Activated T-cell treated with anti-CD3 and anti-CD28 coated beads, Interleukin-2, amount 50 U/mL, for 4 hours (primary cell): ENCODE measurements around the gene CACNG8. TPM values are rescaled to one million over a fixed set of nuclear protein-coding genes. Genes with fewer than 3 reads are reported as not detected.

ENCODE experiments used
- ATAC-seq, 2 donors: fragments of 200-7000 bp; cut with Tn5 transposase; one replicate each; pipeline ENCODE4 v1.10.0; 2021
- DNase-seq: peaks from one replicate; pipeline ENCODE4 v3.0.0-alpha.2; 2020
- H3K27me3 Mint-ChIP-seq: one replicate; pipeline ENCODE4 v1.8.0; 2021; ENCODE audit warnings: low read depth, mixed read lengths
- H3K36me3 Mint-ChIP-seq: one replicate; pipeline ENCODE4 v1.8.0; 2022; ENCODE audit warnings: mixed read lengths; ENCODE audit not compliant: insufficient read depth
- H3K4me1 Mint-ChIP-seq: one replicate; pipeline ENCODE4 v1.8.0; 2021; ENCODE audit warnings: low read depth, mixed read lengths
- H3K4me3 Mint-ChIP-seq: one replicate; pipeline ENCODE4 v1.8.0; 2021; ENCODE audit warnings: mild to moderate bottlenecking, moderate library complexity, mixed read lengths
- H3K9me3 Mint-ChIP-seq: one replicate; pipeline ENCODE4 v1.8.0; 2021; ENCODE audit warnings: mixed read lengths
- total RNA-seq, 3 donors: library from RNA; stranded (reverse); gene quantifications; one replicate each; pipeline ENCODE4 v1.2.1, GENCODE V29; 2021

CACNG8 gene
- total RNA-seq, 3 donors from 2014 or later, result not detected

GRCh38 chr19:53978975-53979801 is 16.5 kb downstream of the CACNG8 start:
- peaks cover 20% of the 10 kb centered on the region for H3K4me1 Mint-ChIP-seq
- H3K27me3 Mint-ChIP-seq, result peaks cover 59% of the 10 kb centered on the region
- peaks cover 1% of the 10 kb centered on the region for H3K36me3 Mint-ChIP-seq
- DNase-seq (no peak), ATAC-seq (no peak)
- peaks cover 8% of the 10 kb centered on the region for H3K9me3 Mint-ChIP-seq
- peak overlapping the region; percentile 57 for H3K4me3 Mint-ChIP-seq

GRCh38 chr19:53980539-53981375 is 18.0 kb downstream of the CACNG8 start:
- ATAC-seq, result no peak
- peaks cover 51% of the 10 kb centered on the region for H3K27me3 Mint-ChIP-seq
- DNase-seq, result no peak
- H3K4me3 Mint-ChIP-seq, result no peak overlapping the region
- peaks cover 1% of the 10 kb centered on the region for H3K36me3 Mint-ChIP-seq
- H3K9me3 Mint-ChIP-seq, result peaks cover 8% of the 10 kb centered on the region
- peaks cover 20% of the 10 kb centered on the region for H3K4me1 Mint-ChIP-seq

DNA sequence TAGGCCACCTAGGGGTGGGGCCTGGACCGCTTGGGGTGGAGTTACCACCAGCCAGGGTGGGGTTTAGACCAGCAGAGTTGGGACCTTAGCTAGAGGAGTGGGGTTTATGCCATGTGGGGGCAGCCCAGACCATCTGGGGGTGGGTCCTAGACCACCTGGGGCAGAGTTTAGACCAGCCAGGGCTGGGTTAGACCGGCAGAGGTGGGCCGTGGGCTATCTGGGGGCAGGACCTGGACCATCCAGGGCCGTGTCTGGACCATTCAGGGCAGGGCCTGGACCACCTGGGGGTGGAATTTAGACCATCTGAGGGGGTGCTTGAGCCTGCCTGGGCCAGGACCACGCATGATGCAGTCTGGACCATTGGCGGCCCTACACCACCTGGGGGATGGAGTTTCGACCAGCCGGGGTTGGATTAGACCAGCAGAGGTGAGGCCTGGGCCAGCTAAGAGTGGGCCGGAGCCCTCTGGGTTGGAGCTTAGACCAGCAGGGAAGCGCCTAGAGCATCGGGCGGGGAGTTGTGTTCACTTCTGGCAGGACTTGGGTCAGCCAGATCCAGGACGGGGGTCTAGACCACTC is 18.7 kb downstream of the CACNG8 start:
- no peak for ATAC-seq
- no peak overlapping the region for H3K4me3 Mint-ChIP-seq
- peaks cover 8% of the 10 kb centered on the region for H3K9me3 Mint-ChIP-seq
- no peak for DNase-seq
- H3K36me3 Mint-ChIP-seq, result peaks cover 1% of the 10 kb centered on the region
- peaks cover 46% of the 10 kb centered on the region for H3K27me3 Mint-ChIP-seq
- peaks cover 20% of the 10 kb centered on the region for H3K4me1 Mint-ChIP-seq

DNA sequence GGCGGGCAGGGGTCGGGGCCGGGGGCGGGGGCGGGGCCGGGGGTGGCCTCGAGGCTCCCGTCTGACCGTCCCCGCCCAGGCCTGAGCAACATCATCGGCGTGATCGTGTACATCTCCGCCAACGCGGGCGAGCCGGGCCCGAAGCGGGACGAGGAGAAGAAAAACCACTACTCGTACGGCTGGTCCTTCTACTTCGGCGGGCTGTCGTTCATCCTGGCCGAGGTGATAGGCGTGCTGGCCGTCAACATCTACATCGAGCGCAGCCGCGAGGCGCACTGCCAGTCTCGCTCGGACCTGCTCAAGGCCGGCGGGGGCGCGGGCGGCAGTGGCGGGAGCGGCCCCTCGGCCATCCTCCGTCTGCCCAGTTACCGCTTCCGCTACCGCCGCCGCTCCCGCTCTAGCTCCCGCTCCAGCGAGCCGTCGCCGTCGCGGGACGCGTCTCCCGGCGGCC is 19.3 kb downstream of the CACNG8 start:
- no peak for DNase-seq
- no peak overlapping the region for H3K4me3 Mint-ChIP-seq
- ATAC-seq, result no peak
- H3K4me1 Mint-ChIP-seq, result peaks cover 20% of the 10 kb centered on the region
- peaks cover 40% of the 10 kb centered on the region for H3K27me3 Mint-ChIP-seq
- peaks cover 8% of the 10 kb centered on the region for H3K9me3 Mint-ChIP-seq
- peaks cover 1% of the 10 kb centered on the region for H3K36me3 Mint-ChIP-seq

DNA sequence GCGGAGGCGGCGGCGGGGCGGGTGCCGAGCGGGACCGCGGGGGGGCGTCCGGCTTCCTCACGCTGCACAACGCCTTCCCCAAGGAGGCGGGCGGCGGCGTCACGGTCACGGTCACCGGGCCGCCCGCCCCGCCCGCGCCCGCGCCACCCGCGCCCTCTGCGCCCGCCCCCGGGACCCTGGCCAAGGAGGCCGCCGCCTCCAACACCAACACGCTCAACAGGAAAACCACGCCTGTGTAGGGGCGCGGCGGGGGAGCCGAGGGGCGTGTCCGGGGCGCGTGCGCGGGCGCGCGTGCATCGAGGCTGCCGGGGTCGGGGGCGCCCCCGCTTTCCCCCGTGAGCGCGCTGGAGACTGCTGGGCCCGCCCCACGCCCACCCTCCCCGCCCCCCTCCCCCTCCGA is 19.9 kb downstream of the CACNG8 start:
- peaks cover 1% of the 10 kb centered on the region for H3K36me3 Mint-ChIP-seq
- peaks cover 8% of the 10 kb centered on the region for H3K9me3 Mint-ChIP-seq
- H3K4me3 Mint-ChIP-seq, result no peak overlapping the region
- ATAC-seq (no peak), DNase-seq (no peak)
- H3K27me3 Mint-ChIP-seq, result peaks cover 36% of the 10 kb centered on the region
- peaks cover 18% of the 10 kb centered on the region for H3K4me1 Mint-ChIP-seq

DNA sequence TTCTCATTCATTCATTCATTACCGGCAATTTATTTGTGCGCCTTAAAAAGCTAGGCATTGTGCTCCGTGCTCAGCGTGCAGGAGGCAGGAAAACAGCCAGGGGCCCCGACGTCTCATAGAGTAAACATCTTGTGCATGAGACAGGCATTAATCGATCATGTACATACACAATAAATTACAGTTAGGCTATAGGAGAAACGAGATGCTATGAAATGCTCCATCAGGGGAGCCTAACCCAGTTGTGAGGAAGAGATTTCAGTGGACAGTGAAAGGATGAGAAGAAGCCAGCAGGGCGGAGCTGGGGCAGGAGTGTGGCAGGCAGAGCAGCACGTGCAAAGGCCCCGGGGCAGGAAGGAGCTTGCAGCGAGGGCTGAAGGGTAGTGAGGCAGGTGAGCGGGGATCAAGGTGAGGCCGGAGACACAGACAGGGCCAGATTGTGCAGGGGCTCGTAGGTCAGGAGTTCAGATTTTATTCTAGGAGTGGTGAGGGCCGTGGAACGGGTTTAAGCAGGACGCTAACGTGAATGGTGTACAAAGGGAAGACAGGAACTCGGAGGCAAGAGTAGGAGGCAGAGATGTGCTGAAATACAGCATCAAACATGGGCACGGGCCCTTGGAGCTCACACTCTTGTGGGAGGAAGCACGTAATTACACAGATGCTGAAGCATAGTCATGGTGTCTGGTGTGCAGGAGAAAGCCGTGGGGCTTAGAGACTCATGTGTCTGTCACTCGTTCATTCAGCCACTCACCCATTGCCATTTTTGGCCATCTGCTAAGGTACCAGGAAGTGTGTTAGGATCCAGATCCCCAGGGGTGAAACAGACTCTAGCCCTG is 20.9 kb downstream of the CACNG8 start:
- H3K4me1 Mint-ChIP-seq, result peaks cover 13% of the 10 kb centered on the region
- H3K9me3 Mint-ChIP-seq, result peaks cover 8% of the 10 kb centered on the region
- peaks cover 33% of the 10 kb centered on the region for H3K27me3 Mint-ChIP-seq
- no peak for DNase-seq
- ATAC-seq, result no peak
- peaks cover 1% of the 10 kb centered on the region for H3K36me3 Mint-ChIP-seq
- H3K4me3 Mint-ChIP-seq, result no peak overlapping the region

DNA sequence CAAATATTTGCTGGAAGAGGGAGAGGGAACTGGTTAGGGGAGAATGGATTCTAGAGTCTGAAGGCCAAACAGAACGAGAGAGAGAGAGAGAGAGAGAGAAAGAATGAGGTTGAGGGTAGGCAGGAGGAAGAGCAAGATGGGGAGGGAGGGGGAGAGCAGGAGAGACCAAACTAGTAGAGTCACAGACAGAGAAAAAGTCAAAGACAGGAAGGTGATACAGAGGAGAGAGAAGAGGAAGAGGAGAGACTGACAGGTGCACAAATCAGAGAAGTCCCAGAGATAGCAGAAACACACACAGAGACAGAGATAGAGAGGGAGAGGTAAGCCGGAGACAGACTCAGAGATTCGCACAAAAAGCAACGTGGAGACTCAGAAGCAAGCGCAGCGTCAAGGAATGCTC is 23.1 kb downstream of the CACNG8 start:
- no peak for ATAC-seq
- no peak for DNase-seq
- Mint-ChIP-seq H3K9me3 (peaks cover 2% of the 10 kb centered on the region), H3K4me3 (no peak overlapping the region), H3K27me3 (peaks cover 21% of the 10 kb centered on the region), H3K4me1 (peaks cover 2% of the 10 kb centered on the region), H3K36me3 (no peaks in the 10 kb centered on the region)

- peaks cover 6% of the 10 kb centered on the region for H3K4me1 Mint-ChIP-seq
- peaks cover 29% of the 10 kb centered on the region for H3K27me3 Mint-ChIP-seq
- H3K36me3 Mint-ChIP-seq, result no peaks in the 10 kb centered on the region
- no peaks in the 10 kb centered on the region for H3K9me3 Mint-ChIP-seq
- H3K4me3 Mint-ChIP-seq, result no peak overlapping the region
- ATAC-seq, result no peak
- no peak for DNase-seq
Measured at GRCh38 chr19:53988981-53989380, 26.2 kb downstream of the CACNG8 start.

- Mint-ChIP-seq H3K27me3 (peaks cover 38% of the 10 kb centered on the region), H3K4me3 (no peak overlapping the region), H3K36me3 (no peaks in the 10 kb centered on the region), H3K4me1 (peaks cover 6% of the 10 kb centered on the region), H3K9me3 (no peaks in the 10 kb centered on the region)
- no peak for DNase-seq
- no peak for ATAC-seq
Measured at GRCh38 chr19:53989600-53990533, 27.1 kb downstream of the CACNG8 start.

DNA sequence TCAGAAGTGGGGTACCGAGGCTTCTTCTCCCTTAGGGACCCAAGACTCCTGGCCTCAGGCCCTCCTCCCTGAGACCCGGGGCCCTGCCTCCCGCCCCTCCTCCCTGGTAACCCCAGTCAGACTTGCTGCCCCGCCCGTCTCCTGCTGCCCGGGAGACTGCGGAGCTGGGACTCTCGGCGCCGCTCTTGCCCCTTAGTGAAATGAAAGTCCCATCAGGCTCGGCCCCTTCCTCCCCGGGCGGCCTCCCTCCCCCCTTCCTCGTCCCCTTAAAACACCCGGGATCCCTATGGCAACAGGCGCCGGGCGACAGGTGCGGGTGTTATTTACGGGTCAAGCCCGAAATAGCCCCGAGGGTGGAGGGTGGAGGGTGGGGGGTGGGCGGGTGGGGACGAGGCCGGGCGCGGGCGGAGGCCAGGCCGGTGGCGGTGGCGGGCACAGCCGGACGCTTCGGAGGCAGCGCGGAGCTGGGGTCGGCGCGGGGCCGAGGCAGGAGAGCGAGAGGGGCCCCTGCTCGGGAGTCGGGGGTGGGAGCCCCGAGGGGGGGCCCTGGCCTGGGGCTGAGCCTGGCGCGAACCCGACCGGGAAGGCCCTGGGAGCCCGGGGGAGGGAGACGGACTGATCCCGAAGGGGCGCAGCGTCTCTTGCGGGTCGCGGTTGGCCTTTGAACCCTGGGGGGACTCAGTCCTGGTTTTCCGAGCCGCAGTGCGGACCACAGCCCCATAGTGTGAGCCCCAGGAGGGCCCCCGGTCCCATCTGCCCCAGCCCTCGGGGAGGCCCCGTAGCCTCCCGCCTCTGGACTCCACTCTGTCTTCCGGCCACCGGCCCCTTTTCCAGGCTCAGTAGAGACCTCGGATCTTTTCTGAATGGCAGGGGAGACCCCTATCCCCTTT is 28.7 kb downstream of the CACNG8 start, which contains the start of gene CACNG6:
TSS of gene CACNG6 (plus strand) at position 414 of the 890 bp plus-strand sequence. CDS start 1,241 bp downstream, outside the sequence.
- ATAC-seq, result no peak
- Mint-ChIP-seq H3K4me3 (no peak within 1 kb of the TSS), H3K9me3 (no peaks in the 10 kb centered on the region)

GRCh38 chr19:53992211-53992610 is 29.5 kb downstream of the CACNG8 start:
- DNase-seq (no peak), ATAC-seq (no peak)
- peaks cover 6% of the 10 kb centered on the region for H3K4me1 Mint-ChIP-seq
- H3K9me3 Mint-ChIP-seq, result no peaks in the 10 kb centered on the region
- peaks cover 56% of the 10 kb centered on the region for H3K27me3 Mint-ChIP-seq
- no peak overlapping the region for H3K4me3 Mint-ChIP-seq
- no peaks in the 10 kb centered on the region for H3K36me3 Mint-ChIP-seq

More for the DNA sequence above, 28.7 kb downstream of the CACNG8 start, which contains the start of gene CACNG6:
- no peak for DNase-seq
- H3K4me1 Mint-ChIP-seq, result peaks cover 6% of the 10 kb centered on the region
- H3K27me3 Mint-ChIP-seq, result peaks cover 54% of the 10 kb centered on the region
- H3K36me3 Mint-ChIP-seq, result no peaks in the 10 kb centered on the region

DNA sequence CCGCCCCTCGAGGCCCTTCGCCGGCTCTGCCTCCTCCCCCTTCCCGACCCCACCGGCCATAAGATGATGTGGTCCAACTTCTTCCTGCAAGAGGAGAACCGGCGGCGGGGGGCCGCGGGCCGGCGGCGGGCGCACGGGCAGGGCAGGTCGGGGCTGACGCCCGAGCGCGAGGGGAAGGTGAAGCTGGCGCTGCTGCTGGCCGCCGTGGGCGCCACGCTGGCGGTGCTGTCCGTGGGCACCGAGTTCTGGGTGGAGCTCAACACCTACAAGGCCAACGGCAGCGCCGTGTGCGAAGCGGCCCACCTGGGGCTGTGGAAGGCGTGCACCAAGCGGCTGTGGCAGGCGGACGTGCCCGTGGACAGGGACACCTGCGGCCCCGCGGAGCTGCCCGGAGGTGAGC is 30.1 kb downstream of the CACNG8 start:
- no peaks in the 10 kb centered on the region for H3K9me3 Mint-ChIP-seq
- no peaks in the 10 kb centered on the region for H3K36me3 Mint-ChIP-seq
- peaks cover 6% of the 10 kb centered on the region for H3K4me1 Mint-ChIP-seq
- no peak for DNase-seq
- ATAC-seq, result no peak
- peaks cover 60% of the 10 kb centered on the region for H3K27me3 Mint-ChIP-seq
- no peak overlapping the region for H3K4me3 Mint-ChIP-seq
